Mesendoderm (in vitro differentiated cells): ENCODE data around the gene RADIL.
A peak's percentile ranks its signal among the peaks of the same experiment; 100 is the strongest.

Experiments
- DNase-seq: peaks from one replicate; pipeline ENCODE4 v3.0.0; 2013
- H2AK5ac ChIP-seq: 2 replicates; pipeline ENCODE4 v1.6.1; 2013; ENCODE audit warnings: low read length, inconsistent platforms
- H2BK120ac ChIP-seq: 2 replicates; pipeline ENCODE4 v1.6.1; 2013; ENCODE audit warnings: low read depth, mild to moderate bottlenecking, low read length, moderate library complexity, mixed read lengths
- H2BK15ac ChIP-seq: replicated peaks from 2 replicates; pipeline ENCODE4 v1.6.1; 2013; ENCODE audit warnings: low read depth, mild to moderate bottlenecking, moderate library complexity
- H2BK5ac ChIP-seq: 2 replicates; pipeline ENCODE4 v1.6.1; 2013; ENCODE audit warnings: low read length, inconsistent platforms
- H3K18ac ChIP-seq: 2 replicates; pipeline ENCODE4 v1.6.1; 2013; ENCODE audit warnings: mild to moderate bottlenecking, low read length, mixed read lengths
- H3K23ac ChIP-seq: one replicate; pipeline ENCODE4 v1.6.1; 2013; ENCODE audit warnings: low read length
- H3K27ac ChIP-seq: 2 replicates; pipeline ENCODE4 v1.5.1; 2013; ENCODE audit warnings: low read depth, mild to moderate bottlenecking, inconsistent platforms, low read length, moderate library complexity
- H3K27me3 ChIP-seq: 2 replicates; pipeline ENCODE4 v1.6.1; 2013; ENCODE audit warnings: low read length, control low read depth, mild to moderate bottlenecking, inconsistent platforms; ENCODE audit not compliant: insufficient read depth, poor library complexity
- H3K36me3 ChIP-seq: 2 replicates; pipeline ENCODE4 v1.6.1; 2013; ENCODE audit warnings: low read length, inconsistent platforms; ENCODE audit not compliant: control insufficient read depth, insufficient read depth
- H3K4ac ChIP-seq: one replicate; pipeline ENCODE4 v1.6.1; 2013; ENCODE audit warnings: low read depth, mild to moderate bottlenecking, low read length, moderate library complexity
- H3K4me1 ChIP-seq: 2 replicates; pipeline ENCODE4 v1.6.1; 2013; ENCODE audit warnings: low read depth, low read length, inconsistent platforms; ENCODE audit not compliant: control insufficient read depth
- H3K4me2 ChIP-seq: 2 replicates; pipeline ENCODE4 v1.6.1; 2013; ENCODE audit warnings: low read length
- H3K4me3 ChIP-seq: 2 replicates; pipeline ENCODE4 v1.5.1; 2013; ENCODE audit warnings: mild to moderate bottlenecking, low read length
- H3K56ac ChIP-seq: one replicate; pipeline ENCODE4 v1.6.1; 2013; ENCODE audit warnings: low read length
- H3K79me1 ChIP-seq: 2 replicates; pipeline ENCODE4 v1.6.1; 2013; ENCODE audit warnings: low read length, inconsistent platforms
- H3K79me2 ChIP-seq: 2 replicates; pipeline ENCODE4 v1.6.1; 2013; ENCODE audit warnings: mild to moderate bottlenecking, low read length; ENCODE audit not compliant: control insufficient read depth, insufficient read depth
- H3K9ac ChIP-seq: 2 replicates; pipeline ENCODE4 v1.6.1; 2013; ENCODE audit warnings: low read length, inconsistent platforms
- H4K5ac ChIP-seq: one replicate; pipeline ENCODE4 v1.6.1; 2013; ENCODE audit warnings: low read length
- H4K8ac ChIP-seq: one replicate; pipeline ENCODE4 v1.6.1; 2013; ENCODE audit warnings: low read depth, mild to moderate bottlenecking, control low read depth, low read length, moderate library complexity
- WGBS: extraction: QIAGEN DNeasy Blood & Tissue Kit; methylation state at CpG from one replicate; pipeline ENCODE4 v1.1.7; 2013; ENCODE audit warnings: low lambda C conversion rate, missing lambda C conversion rate; ENCODE audit not compliant: insufficient coverage; ENCODE audit errors: extremely low coverage; 5-methylcytosine and 5-hydroxymethylcytosine counted together

The RADIL gene

DNA sequence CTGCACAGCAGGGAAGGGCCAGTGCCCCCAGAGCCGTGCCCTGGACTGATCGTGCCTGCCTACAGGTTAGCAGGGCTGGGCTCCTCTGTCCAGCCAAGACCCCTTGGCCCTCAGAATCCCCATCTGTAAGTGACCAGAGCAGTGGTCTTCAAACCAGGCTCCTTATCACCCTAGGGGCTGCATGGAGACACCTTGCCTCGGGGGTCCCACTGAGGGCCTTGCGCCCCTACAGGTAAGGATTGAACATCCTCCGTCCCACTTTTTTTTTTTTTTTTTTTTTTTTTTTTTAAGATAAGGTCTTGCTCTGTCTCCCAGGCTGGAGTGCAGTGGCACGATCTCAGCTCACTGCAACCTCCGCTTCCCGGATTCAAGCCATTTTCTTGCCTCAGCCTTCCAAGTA is 32.6 kb upstream of the RADIL start:
- Histone ChIP-seq H3K23ac (no peak overlapping the region), H3K27me3 (no peaks in the 10 kb centered on the region), H4K5ac (no peak overlapping the region), H3K36me3 (no peaks in the 10 kb centered on the region), H2AK5ac (no peak overlapping the region), H3K56ac (no peak overlapping the region), H3K4me2 (no peak overlapping the region), H3K4me3 (no peak overlapping the region), H3K9ac (no peak overlapping the region), H3K79me2 (no peaks in the 10 kb centered on the region), H2BK5ac (no peak overlapping the region), H2BK120ac (no peak overlapping the region), H3K4me1 (no peaks in the 10 kb centered on the region), H3K18ac (no peak overlapping the region), H2BK15ac (no peak overlapping the region), H3K27ac (no peak overlapping the region), H3K4ac (no peak overlapping the region), H4K8ac (no peak overlapping the region), H3K79me1 (no peaks in the 10 kb centered on the region)
- no peak for DNase-seq
- no CpG with 5 or more reads among the region's 8 CpGs for whole genome bisulfite sequencing

DNA sequence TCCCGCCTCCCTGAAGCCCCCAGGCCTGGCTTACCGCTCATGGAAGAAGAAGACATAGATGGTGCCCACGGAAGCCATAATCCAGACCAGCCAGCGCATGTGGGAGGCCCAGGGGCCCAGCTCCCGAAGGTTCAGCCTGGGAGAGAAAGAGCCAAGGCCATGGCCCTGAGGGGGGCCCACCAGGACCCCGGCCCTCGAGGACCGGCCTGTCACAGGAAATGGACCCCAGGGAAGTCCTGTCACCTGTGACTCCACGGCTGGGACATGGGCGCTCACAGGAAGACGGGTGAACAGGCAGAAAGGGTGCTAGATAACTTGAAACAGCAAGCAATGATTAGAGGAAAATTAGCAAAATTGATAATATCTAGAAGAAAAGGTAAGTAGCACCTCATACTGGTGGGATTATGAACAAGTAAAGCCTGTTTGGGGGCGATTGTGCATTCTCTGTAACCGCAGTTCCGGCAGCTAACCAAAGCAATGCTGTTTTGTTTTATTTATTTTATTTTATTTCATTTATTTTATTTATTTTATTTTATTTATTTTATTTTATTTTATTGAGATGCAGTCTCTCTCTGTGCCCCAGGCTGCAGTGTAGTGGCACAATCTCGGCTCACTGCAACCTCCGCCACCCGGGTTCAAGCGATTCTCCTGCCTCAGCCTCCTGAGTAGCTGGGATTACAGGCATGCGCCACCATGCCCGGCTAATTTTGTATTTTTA is 27.8 kb upstream of the RADIL start:
- Histone ChIP-seq H2BK5ac (no peak overlapping the region), H4K8ac (no peak overlapping the region), H3K79me2 (no peaks in the 10 kb centered on the region), H2BK15ac (no peak overlapping the region), H3K18ac (no peak overlapping the region), H3K9ac (no peak overlapping the region), H3K4me3 (no peak overlapping the region), H3K56ac (no peak overlapping the region), H3K27ac (no peak overlapping the region), H3K79me1 (no peaks in the 10 kb centered on the region), H2BK120ac (no peak overlapping the region), H3K27me3 (no peaks in the 10 kb centered on the region), H2AK5ac (no peak overlapping the region), H3K23ac (no peak overlapping the region), H3K4me2 (no peak overlapping the region), H3K36me3 (no peaks in the 10 kb centered on the region), H4K5ac (no peak overlapping the region), H3K4ac (no peak overlapping the region), H3K4me1 (no peaks in the 10 kb centered on the region)
- no peak for DNase-seq
- WGBS = no CpG with 5 or more reads among the region's 20 CpGs

DNA sequence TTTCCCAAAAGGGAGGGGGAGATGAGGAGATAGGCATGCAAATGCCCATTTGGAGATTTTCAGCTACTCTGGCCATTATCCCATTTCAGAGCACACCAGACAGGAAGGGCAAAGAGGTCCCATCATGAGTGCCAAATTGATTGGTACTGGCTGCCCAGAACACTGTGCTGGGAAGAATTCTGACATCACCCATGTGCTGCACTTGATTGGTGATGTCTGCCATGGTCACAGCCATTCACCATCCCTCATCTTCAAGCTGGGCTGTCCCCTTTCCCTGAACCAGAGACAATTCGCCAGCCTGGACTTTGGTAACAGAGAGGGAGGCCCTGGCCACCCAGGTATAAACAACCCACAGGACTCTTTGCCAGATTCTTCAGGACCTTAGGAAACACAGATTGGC is 23.2 kb upstream of the RADIL start:
- H3K56ac ChIP-seq = no peak overlapping the region
- no peaks in the 10 kb centered on the region for H3K79me2 ChIP-seq
- no peaks in the 10 kb centered on the region for H3K36me3 ChIP-seq
- no peak overlapping the region for H2BK120ac ChIP-seq
- H3K79me1 ChIP-seq = no peaks in the 10 kb centered on the region
- H3K27ac ChIP-seq = no peak overlapping the region
- H3K27me3 ChIP-seq = no peaks in the 10 kb centered on the region
- no peak overlapping the region for H3K18ac ChIP-seq
- H3K4me3 ChIP-seq = no peak overlapping the region
- no peak overlapping the region for H2AK5ac ChIP-seq
- no CpG with 5 or more reads among the region's 1 CpG for WGBS
- H2BK15ac ChIP-seq = no peak overlapping the region
- H4K8ac ChIP-seq = no peak overlapping the region
- H4K5ac ChIP-seq = no peak overlapping the region
- H3K9ac ChIP-seq = no peak overlapping the region
- no peak overlapping the region for H2BK5ac ChIP-seq
- no peaks in the 10 kb centered on the region for H3K4me1 ChIP-seq
- no peak overlapping the region for H3K23ac ChIP-seq
- no peak overlapping the region for H3K4me2 ChIP-seq
- H3K4ac ChIP-seq = no peak overlapping the region
- peak; percentile 18 for DNase-seq

DNA sequence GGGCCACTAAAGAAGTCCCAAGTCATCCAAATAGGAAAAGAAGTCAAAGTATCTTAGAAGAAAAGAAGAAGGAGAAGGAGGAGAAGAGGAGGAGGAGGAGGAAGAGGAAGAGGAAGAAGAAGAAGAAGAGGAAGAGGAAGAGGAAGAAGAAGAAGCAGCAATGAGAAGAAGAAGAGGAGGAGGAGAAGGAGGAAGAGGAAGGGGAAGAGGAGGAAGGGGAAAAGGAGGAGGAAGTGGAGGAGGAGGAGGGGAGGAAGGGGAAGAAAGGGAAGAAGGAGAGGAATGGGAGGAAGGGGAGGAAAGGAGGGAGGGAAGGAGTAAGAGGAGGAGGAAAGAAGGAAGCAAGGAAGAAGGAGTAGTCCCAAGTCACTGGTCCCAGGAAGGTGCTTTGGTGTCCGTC is 21.7 kb upstream of the RADIL start:
- Histone ChIP-seq H3K36me3 (no peaks in the 10 kb centered on the region), H3K9ac (no peak overlapping the region), H3K4me2 (no peak overlapping the region), H3K27ac (no peak overlapping the region), H2BK5ac (no peak overlapping the region), H3K23ac (no peak overlapping the region), H2AK5ac (no peak overlapping the region), H2BK15ac (no peak overlapping the region), H4K5ac (no peak overlapping the region), H3K79me1 (no peaks in the 10 kb centered on the region), H3K18ac (no peak overlapping the region), H3K4me3 (no peak overlapping the region), H3K56ac (no peak overlapping the region), H2BK120ac (no peak overlapping the region), H3K79me2 (no peaks in the 10 kb centered on the region), H3K27me3 (no peaks in the 10 kb centered on the region), H4K8ac (no peak overlapping the region), H3K4ac (no peak overlapping the region), H3K4me1 (no peaks in the 10 kb centered on the region)
- DNase-seq = no peak
- WGBS = no CpG with 5 or more reads among the region's 1 CpG

GRCh38 chr7:4904346-4904745 is 20.8 kb upstream of the RADIL start:
- Histone ChIP-seq H2BK5ac (no peak overlapping the region), H3K4ac (no peak overlapping the region), H3K79me2 (no peaks in the 10 kb centered on the region), H3K27ac (no peak overlapping the region), H3K18ac (no peak overlapping the region), H4K8ac (no peak overlapping the region), H3K79me1 (no peaks in the 10 kb centered on the region), H3K4me1 (no peaks in the 10 kb centered on the region), H3K36me3 (no peaks in the 10 kb centered on the region), H4K5ac (no peak overlapping the region), H2AK5ac (no peak overlapping the region), H3K56ac (no peak overlapping the region), H3K23ac (no peak overlapping the region), H3K4me3 (no peak overlapping the region), H3K4me2 (no peak overlapping the region), H2BK15ac (no peak overlapping the region), H2BK120ac (no peak overlapping the region), H3K27me3 (no peaks in the 10 kb centered on the region), H3K9ac (no peak overlapping the region)
- DNase-seq = no peak

DNA sequence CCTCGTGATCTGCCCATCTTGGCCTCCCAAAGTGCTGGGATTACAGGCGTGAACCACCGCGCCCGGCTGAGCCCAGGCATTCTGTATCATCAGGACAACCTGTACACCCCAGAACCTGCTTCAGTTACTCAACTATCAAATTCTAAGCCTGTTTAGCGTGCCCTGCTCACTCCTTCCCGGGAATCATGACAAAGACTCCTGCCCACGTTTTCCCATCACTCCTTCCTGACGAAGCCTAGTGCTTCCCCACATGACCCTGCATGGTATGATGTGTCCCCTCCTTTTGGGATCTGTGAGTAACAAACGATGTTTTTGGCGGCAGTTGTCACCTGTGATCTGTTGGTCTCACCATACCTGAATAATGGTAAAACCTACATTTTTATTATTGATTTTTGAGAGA is 12.2 kb upstream of the RADIL start:
- H4K8ac ChIP-seq = no peak overlapping the region
- H2AK5ac ChIP-seq = no peak overlapping the region
- H3K4ac ChIP-seq = no peak overlapping the region
- no peak overlapping the region for H2BK120ac ChIP-seq
- no peak overlapping the region for H3K4me3 ChIP-seq
- no peak overlapping the region for H2BK15ac ChIP-seq
- H3K36me3 ChIP-seq = no peaks in the 10 kb centered on the region
- no CpG with 5 or more reads among the region's 11 CpGs for WGBS
- DNase-seq = no peak
- no peak overlapping the region for H3K18ac ChIP-seq
- H3K23ac ChIP-seq = no peak overlapping the region
- H2BK5ac ChIP-seq = no peak overlapping the region
- no peak overlapping the region for H3K9ac ChIP-seq
- no peak overlapping the region for H3K4me2 ChIP-seq
- no peaks in the 10 kb centered on the region for H3K4me1 ChIP-seq
- no peak overlapping the region for H3K56ac ChIP-seq
- no peak overlapping the region for H3K27ac ChIP-seq
- H3K27me3 ChIP-seq = no peaks in the 10 kb centered on the region
- no peaks in the 10 kb centered on the region for H3K79me2 ChIP-seq
- no peaks in the 10 kb centered on the region for H3K79me1 ChIP-seq
- no peak overlapping the region for H4K5ac ChIP-seq
